ENCODE measurements around the gene CNKSR1.

The CNKSR1 gene

DNA sequence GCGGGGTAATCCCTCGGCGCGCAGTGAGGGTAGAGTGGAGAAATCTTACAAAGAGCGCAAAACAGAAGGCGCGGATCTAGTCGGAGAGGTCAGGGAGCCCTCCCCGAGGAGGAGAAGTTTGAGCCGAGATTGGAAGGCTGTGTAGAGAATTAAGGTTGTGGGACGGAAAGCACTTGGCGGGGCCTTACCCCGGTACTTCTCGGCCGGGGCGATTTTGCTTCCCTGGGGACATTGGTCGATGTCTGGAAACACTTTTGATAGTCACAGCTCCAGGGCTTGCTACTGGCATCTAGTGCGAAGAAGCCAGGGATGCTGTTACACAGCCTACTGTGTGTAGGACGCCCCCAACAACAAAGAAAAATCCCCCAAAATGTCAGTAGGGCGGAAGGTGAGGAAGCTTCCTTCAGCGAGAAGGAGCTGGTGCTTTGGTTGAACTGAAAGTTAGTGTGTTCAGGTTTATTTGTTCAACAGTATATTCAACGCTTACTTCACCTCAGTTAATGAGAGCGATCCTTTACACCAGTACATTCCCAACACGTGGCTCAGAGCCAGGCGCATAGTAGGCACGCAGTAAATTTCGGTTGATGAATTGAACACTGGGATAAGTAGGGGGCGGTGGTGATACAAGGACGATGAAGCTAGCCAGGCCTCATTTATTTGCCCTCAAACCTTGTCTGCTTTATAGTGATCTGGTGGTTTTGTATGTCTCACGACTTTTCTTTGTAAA is 57.5 kb downstream of the CNKSR1 start:
- no peak for DNase-seq

DNA sequence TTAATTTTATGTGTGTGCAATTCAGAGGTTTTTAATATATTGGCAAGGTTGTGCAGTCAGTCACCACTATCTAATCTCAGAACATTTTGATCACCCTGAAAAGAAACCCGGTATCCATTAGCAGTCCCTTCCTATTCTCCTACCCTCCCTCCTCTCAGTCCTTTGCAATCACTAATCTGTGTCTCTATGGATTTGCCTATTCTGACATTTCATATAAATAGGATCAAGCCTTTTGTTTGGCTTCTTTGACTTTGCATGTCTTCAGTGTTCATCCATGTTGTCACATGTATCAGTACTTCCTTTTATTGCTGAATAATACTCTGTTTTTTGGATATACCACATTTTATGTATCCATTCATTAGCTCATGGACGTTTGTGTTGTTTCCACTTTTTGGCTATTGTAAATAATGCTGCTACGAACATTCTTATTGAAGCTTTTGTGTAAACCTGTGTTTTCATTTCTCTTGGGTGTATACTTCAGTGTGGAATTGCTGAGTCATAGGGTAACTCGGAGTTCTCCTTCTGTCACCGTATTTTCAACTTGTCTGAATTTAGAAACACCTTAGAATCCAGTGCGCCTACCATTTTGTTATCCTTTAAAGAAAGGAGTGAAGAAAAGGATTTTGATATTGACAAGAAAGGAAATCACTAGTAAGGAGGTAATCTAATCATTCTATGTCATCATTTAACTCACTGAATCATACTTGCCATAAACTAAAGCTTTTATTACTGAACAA is 60.1 kb downstream of the CNKSR1 start:
- DNase-seq = no peak

Data from stimulated activated naive CD4-positive, alpha-beta T cell treated with Interleukin-2 at 50 U/mL for 16 hours (primary cell).